Neural progenitor cell (in vitro differentiated cells): ENCODE results near the gene P3H1. TPM values are rescaled to one million over a fixed set of nuclear protein-coding genes. Genes with fewer than 3 reads are reported as not detected.

ENCODE experiments used
- DNase-seq: peaks from one replicate; pipeline ENCODE4 v3.0.0-alpha.2; 2016; ENCODE audit warnings: low spot score
- H2AFZ ChIP-seq: fragments of 200-600 bp; sonication (generic); replicated peaks from 2 replicates; pipeline ENCODE4 v1.6.1; 2016; ENCODE audit warnings: antibody characterized with exemption
- H3F3A ChIP-seq: fragments of 200-600 bp; sonication (generic); 2 replicates; pipeline ENCODE4 v1.6.1; 2016; ENCODE audit warnings: antibody characterized with exemption, low read depth
- H3K27ac ChIP-seq: fragments of 200-600 bp; sonication (generic); 2 replicates; pipeline ENCODE4 v1.5.1; 2016; ENCODE audit warnings: mild to moderate bottlenecking
- H3K27me3 ChIP-seq: fragments of 200-600 bp; sonication (generic); 2 replicates; pipeline ENCODE4 v1.6.1; 2016; ENCODE audit warnings: mild to moderate bottlenecking, moderate library complexity
- H3K36me3 ChIP-seq: fragments of 200-600 bp; sonication (generic); 2 replicates; pipeline ENCODE4 v1.5.1; 2016
- H3K4me1 ChIP-seq: fragments of 200-600 bp; sonication (generic); 2 replicates; pipeline ENCODE4 v1.6.1; 2016; ENCODE audit warnings: mixed run types
- H3K4me2 ChIP-seq: fragments of 200-600 bp; sonication (generic); 2 replicates; pipeline ENCODE4 v1.6.1; 2016
- H3K4me3 ChIP-seq: fragments of 200-600 bp; sonication (generic); 2 replicates; pipeline ENCODE4 v1.5.1; 2016
- H3K79me2 ChIP-seq: fragments of 200-600 bp; sonication (generic); 2 replicates; pipeline ENCODE4 v1.6.1; 2016; ENCODE audit warnings: low read depth
- H3K9ac ChIP-seq: fragments of 200-600 bp; sonication (generic); 2 replicates; pipeline ENCODE4 v1.6.1; 2016
- H3K9me3 ChIP-seq: fragments of 200-600 bp; sonication (generic); 2 replicates; pipeline ENCODE4 v1.5.1; 2016; ENCODE audit warnings: low read depth
- H4K20me1 ChIP-seq: fragments of 200-600 bp; sonication (generic); 2 replicates; pipeline ENCODE4 v1.6.1; 2016; ENCODE audit warnings: low read depth
- H3K27ac Mint-ChIP-seq: 3 replicates; pipeline ENCODE4 v1.8.0; 2021; ENCODE audit warnings: mixed read lengths
- H3K27me3 Mint-ChIP-seq: 2 replicates; pipeline ENCODE4 v1.8.0; 2022; ENCODE audit warnings: low read depth, mild to moderate bottlenecking, inconsistent platforms, moderate library complexity, mixed read lengths; ENCODE audit not compliant: insufficient read depth
- H3K36me3 Mint-ChIP-seq: 3 replicates; pipeline ENCODE4 v1.8.0; 2021; ENCODE audit warnings: mixed read lengths
- H3K4me1 Mint-ChIP-seq: 3 replicates; pipeline ENCODE4 v1.8.0; 2021; ENCODE audit warnings: mixed read lengths
- H3K4me3 Mint-ChIP-seq: 3 replicates; pipeline ENCODE4 v1.8.0; 2021; ENCODE audit warnings: mild to moderate bottlenecking, moderate library complexity, mixed read lengths
- H3K9me3 Mint-ChIP-seq: 3 replicates; pipeline ENCODE4 v1.8.0; 2020; ENCODE audit warnings: mixed read lengths
- EZH2 ChIP-seq: fragments of 200-600 bp; sonication (generic); IDR thresholded peaks from 2 replicates; pipeline ENCODE4 v1.6.1; 2017; ENCODE audit warnings: antibody characterized with exemption, mild to moderate bottlenecking, moderate library complexity
- EZH2phosphoT487 ChIP-seq: fragments of 200-600 bp; sonication (generic); IDR thresholded peaks from 2 replicates; pipeline ENCODE4 v1.6.1; 2017; ENCODE audit warnings: antibody characterized with exemption
- total RNA-seq: library from RNA; depleted of rRNA; stranded (reverse); fragments of >200 nt; gene quantifications from 2 replicates; pipeline ENCODE4 v1.2.3, GENCODE V29; 2015; ENCODE audit warnings: low replicate concordance
- TF ChIP-seq, protein P1 (sequence below): fragments of 200-600 bp; sonication (generic); IDR thresholded peaks from 2 replicates; pipeline ENCODE4 v1.5.1; 2017; ENCODE audit warnings: antibody characterized with exemption, mild to moderate bottlenecking

Gene P3H1
- total RNA-seq, 1 donor from 2014 or later, result 54.9 TPM

- H3K9ac ChIP-seq, result no peak overlapping the region
- H3K27ac ChIP-seq, result no peak overlapping the region
- no peak overlapping the region for H3K4me3 ChIP-seq
- no peak for TF ChIP-seq EZH2
- TF ChIP-seq, protein P1, sequence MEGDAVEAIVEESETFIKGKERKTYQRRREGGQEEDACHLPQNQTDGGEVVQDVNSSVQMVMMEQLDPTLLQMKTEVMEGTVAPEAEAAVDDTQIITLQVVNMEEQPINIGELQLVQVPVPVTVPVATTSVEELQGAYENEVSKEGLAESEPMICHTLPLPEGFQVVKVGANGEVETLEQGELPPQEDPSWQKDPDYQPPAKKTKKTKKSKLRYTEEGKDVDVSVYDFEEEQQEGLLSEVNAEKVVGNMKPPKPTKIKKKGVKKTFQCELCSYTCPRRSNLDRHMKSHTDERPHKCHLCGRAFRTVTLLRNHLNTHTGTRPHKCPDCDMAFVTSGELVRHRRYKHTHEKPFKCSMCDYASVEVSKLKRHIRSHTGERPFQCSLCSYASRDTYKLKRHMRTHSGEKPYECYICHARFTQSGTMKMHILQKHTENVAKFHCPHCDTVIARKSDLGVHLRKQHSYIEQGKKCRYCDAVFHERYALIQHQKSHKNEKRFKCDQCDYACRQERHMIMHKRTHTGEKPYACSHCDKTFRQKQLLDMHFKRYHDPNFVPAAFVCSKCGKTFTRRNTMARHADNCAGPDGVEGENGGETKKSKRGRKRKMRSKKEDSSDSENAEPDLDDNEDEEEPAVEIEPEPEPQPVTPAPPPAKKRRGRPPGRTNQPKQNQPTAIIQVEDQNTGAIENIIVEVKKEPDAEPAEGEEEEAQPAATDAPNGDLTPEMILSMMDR, result no peak
- TF ChIP-seq EZH2phosphoT487, result no peak
- no peak overlapping the region for H2AFZ ChIP-seq
- Mint-ChIP-seq H3K27ac (no peak overlapping the region), H3K4me1 (peaks cover 42% of the 10 kb centered on the region), H3K4me3 (no peak overlapping the region), H3K36me3 (no peaks in the 10 kb centered on the region), H3K27me3 (peaks cover 14% of the 10 kb centered on the region), H3K9me3 (peaks cover 3% of the 10 kb centered on the region)
- no peaks in the 10 kb centered on the region for H4K20me1 ChIP-seq
- peaks cover 21% of the 10 kb centered on the region for H3K4me1 ChIP-seq
- no peaks in the 10 kb centered on the region for H3K27me3 ChIP-seq
- H3K36me3 ChIP-seq, result no peaks in the 10 kb centered on the region
- no peak for DNase-seq
- H3K9me3 ChIP-seq, result no peaks in the 10 kb centered on the region
- no peak overlapping the region for H3K4me2 ChIP-seq
- peaks cover 23% of the 10 kb centered on the region for H3F3A ChIP-seq
- no peaks in the 10 kb centered on the region for H3K79me2 ChIP-seq
These were observed 28.1 kb downstream of the P3H1 start for GRCh38 chr1:42738678-42739226.

GRCh38 chr1:42737986-42738677 is 28.7 kb downstream of the P3H1 start:
- TF ChIP-seq, protein P1, result no peak
- TF ChIP-seq EZH2phosphoT487, result no peak
- TF ChIP-seq EZH2, result no peak
- H3K4me1 Mint-ChIP-seq, result peaks cover 38% of the 10 kb centered on the region
- H3K27me3 Mint-ChIP-seq, result peaks cover 13% of the 10 kb centered on the region
- no peak overlapping the region for H3K4me2 ChIP-seq
- H3K4me3 ChIP-seq, result no peak overlapping the region
- no peaks in the 10 kb centered on the region for H3K36me3 ChIP-seq
- H3K4me3 Mint-ChIP-seq, result no peak overlapping the region
- no peak for DNase-seq
- H3K4me1 ChIP-seq, result peaks cover 21% of the 10 kb centered on the region
- no peaks in the 10 kb centered on the region for H3K27me3 ChIP-seq
- H3K36me3 Mint-ChIP-seq, result no peaks in the 10 kb centered on the region
- no peak overlapping the region for H3K27ac Mint-ChIP-seq
- peaks cover 23% of the 10 kb centered on the region for H3F3A ChIP-seq
- no peak overlapping the region for H3K27ac ChIP-seq
- H3K79me2 ChIP-seq, result no peaks in the 10 kb centered on the region
- H4K20me1 ChIP-seq, result no peaks in the 10 kb centered on the region
- peaks cover 3% of the 10 kb centered on the region for H3K9me3 Mint-ChIP-seq
- H3K9ac ChIP-seq, result no peak overlapping the region
- no peak overlapping the region for H2AFZ ChIP-seq
- no peaks in the 10 kb centered on the region for H3K9me3 ChIP-seq

GRCh38 chr1:42737257-42737656 is 29.6 kb downstream of the P3H1 start:
- no peak overlapping the region for H3K4me2 ChIP-seq
- peaks cover 21% of the 10 kb centered on the region for H3K4me1 ChIP-seq
- Mint-ChIP-seq H3K9me3 (peaks cover 3% of the 10 kb centered on the region), H3K4me3 (no peak overlapping the region), H3K27me3 (peaks cover 10% of the 10 kb centered on the region), H3K27ac (peak overlapping the region; percentile 22), H3K4me1 (peaks cover 29% of the 10 kb centered on the region), H3K36me3 (no peaks in the 10 kb centered on the region)
- H3K27ac ChIP-seq, result no peak overlapping the region
- no peak for DNase-seq
- H3K4me3 ChIP-seq, result no peak overlapping the region
- TF ChIP-seq, protein P1, result no peak
- TF ChIP-seq EZH2, result no peak
- no peak for TF ChIP-seq EZH2phosphoT487
- H3K36me3 ChIP-seq, result no peaks in the 10 kb centered on the region
- no peaks in the 10 kb centered on the region for H3K27me3 ChIP-seq
- H4K20me1 ChIP-seq, result no peaks in the 10 kb centered on the region
- H3K9me3 ChIP-seq, result no peaks in the 10 kb centered on the region
- H2AFZ ChIP-seq, result no peak overlapping the region
- H3K79me2 ChIP-seq, result no peaks in the 10 kb centered on the region
- H3K9ac ChIP-seq, result no peak overlapping the region
- peaks cover 23% of the 10 kb centered on the region for H3F3A ChIP-seq
